Measurements from ENCODE around the gene TUBB2A. TPM values are rescaled to one million over a fixed set of nuclear protein-coding genes. Genes with fewer than 3 reads are reported as not detected.
"Not testable (repeated sequence)": the region's sequence is repeated elsewhere in the genome, so short reads cannot be mapped to it uniquely, and the experiment has no call there.

Gene TUBB2A
- total RNA-seq, 2 donors from 2014 or later, result 1.8 to 3.8 TPM

GRCh38 chr6:3190056-3190455 lies 32.7 kb upstream of the TUBB2A start:
- H3K36me3 Mint-ChIP-seq, result no peaks in the 10 kb centered on the region
- ATAC-seq (no peak), DNase-seq (ENCODE audit: low spot score in 2 of 2) (no peak)
- H3K9me3 Mint-ChIP-seq, result no peaks in the 10 kb centered on the region
- H3K27ac Mint-ChIP-seq, result no peak overlapping the region

GRCh38 chr6:3189192-3189591 lies 31.8 kb upstream of the TUBB2A start:
- ATAC-seq; H3K27ac Mint-ChIP-seq; H3K9me3 Mint-ChIP-seq; H3K36me3 Mint-ChIP-seq; DNase-seq (ENCODE audit: low spot score in 2 of 2): not testable (repeated sequence)

- Mint-ChIP-seq H3K9me3 (no peaks in the 10 kb centered on the region), H3K27ac (no peak overlapping the region), H3K36me3 (no peaks in the 10 kb centered on the region)
- no peak for DNase-seq (ENCODE audit: low spot score in 2 of 2)
- no peak for ATAC-seq
Observed at GRCh38 chr6:3188262-3188661, 30.9 kb upstream of the TUBB2A start.

DNA sequence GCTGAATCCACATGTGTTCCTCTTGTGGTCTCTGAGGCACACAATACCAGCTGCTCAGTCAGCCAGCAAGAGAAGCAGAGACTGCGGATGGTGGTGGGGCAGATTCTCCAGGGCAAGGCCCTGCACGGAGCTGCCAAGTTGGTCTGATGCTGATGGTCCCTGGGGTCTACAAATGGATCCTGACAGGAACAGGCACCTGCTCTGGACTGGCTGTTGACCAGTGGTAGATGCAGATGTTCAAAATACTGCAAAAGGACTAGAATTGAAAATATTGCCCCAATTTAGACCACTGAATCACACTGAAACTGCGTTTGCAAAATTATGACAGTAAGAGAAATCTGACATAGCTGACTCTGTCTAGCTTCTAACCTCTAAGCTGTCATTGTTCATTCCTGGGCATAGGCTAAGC lies 29.6 kb upstream of the TUBB2A start:
- Mint-ChIP-seq H3K9me3 (no peaks in the 10 kb centered on the region), H3K36me3 (no peaks in the 10 kb centered on the region), H3K27ac (no peak overlapping the region)
- ATAC-seq (no peak), DNase-seq (ENCODE audit: low spot score in 2 of 2) (no peak)

DNA sequence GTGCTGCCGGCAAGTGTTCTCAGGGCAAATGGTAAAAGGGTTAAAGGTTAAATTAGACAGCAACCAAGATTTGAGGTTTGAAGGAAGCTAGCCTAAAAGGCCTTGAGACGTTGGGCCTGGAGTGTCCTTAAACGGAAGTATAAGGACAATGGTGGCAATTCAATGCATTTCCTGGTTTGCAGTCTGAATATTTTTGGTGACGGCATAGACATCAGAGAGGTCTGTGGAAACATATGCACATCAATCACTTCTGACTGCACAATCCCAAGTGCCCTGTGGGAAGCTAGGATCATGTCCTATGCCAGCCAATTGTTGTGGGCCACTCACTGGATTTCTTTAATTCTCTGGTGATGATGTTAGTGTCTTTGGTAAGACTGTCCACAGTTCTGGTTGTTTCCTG lies 25.7 kb upstream of the TUBB2A start:
- no peak for ATAC-seq
- Mint-ChIP-seq H3K9me3 (no peaks in the 10 kb centered on the region), H3K27ac (no peak overlapping the region), H3K36me3 (no peaks in the 10 kb centered on the region)
- no peak for DNase-seq (ENCODE audit: low spot score in 2 of 2)

GRCh38 chr6:3181105-3181504 lies 23.8 kb upstream of the TUBB2A start:
- Mint-ChIP-seq H3K27ac (no peak overlapping the region), H3K36me3 (no peaks in the 10 kb centered on the region)

DNA sequence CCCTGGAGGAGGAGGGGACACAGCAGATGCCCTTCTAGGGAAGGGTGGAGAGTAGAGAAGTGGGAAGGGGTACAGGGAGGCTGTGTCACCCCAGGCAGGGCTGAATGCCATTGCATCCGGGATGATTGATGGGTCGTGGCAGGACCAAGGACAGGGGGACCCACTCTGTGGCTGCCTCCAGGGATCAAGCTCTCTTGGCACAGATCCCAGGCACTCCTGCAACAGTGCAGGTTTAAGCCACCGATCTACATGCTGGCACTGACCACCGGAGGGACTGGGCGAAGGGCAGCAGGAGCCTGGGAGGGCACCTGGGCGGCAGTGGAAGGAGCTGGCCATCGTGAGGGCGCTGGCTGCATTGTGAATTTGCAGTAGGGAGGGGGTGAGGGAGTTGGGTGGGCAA lies 22.6 kb upstream of the TUBB2A start:
- ATAC-seq; DNase-seq (ENCODE audit: low spot score in 2 of 2); H3K36me3 Mint-ChIP-seq; H3K27ac Mint-ChIP-seq; H3K9me3 Mint-ChIP-seq: not testable (repeated sequence)

More at GRCh38 chr6:3181105-3181504, 23.8 kb upstream of the TUBB2A start:
- ATAC-seq (no peak), DNase-seq (ENCODE audit: low spot score in 2 of 2) (no peak)
- H3K9me3 Mint-ChIP-seq, result no peaks in the 10 kb centered on the region

DNA sequence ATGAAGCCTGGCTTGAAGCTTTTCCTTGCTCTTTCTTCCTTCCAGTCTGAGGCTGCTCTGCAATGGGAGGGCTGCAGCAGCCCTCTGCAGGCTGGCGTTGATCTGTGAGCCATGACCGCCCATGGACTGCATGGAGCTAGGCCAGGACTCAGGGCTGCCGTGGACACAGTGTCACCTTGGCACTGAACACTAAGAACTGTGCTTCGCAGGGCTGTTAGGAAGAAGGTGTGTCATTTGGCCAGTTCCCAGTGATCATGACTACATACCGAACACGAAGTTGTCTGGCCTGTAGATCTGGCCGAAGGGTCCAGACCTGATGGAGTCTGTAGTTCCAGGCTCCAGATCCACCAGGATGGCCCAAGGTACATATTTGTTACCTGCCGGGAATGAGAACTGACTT lies 21.3 kb upstream of the TUBB2A start:
- H3K9me3 Mint-ChIP-seq; ATAC-seq; DNase-seq (ENCODE audit: low spot score in 2 of 2); H3K27ac Mint-ChIP-seq; H3K36me3 Mint-ChIP-seq: not testable (repeated sequence)

DNA sequence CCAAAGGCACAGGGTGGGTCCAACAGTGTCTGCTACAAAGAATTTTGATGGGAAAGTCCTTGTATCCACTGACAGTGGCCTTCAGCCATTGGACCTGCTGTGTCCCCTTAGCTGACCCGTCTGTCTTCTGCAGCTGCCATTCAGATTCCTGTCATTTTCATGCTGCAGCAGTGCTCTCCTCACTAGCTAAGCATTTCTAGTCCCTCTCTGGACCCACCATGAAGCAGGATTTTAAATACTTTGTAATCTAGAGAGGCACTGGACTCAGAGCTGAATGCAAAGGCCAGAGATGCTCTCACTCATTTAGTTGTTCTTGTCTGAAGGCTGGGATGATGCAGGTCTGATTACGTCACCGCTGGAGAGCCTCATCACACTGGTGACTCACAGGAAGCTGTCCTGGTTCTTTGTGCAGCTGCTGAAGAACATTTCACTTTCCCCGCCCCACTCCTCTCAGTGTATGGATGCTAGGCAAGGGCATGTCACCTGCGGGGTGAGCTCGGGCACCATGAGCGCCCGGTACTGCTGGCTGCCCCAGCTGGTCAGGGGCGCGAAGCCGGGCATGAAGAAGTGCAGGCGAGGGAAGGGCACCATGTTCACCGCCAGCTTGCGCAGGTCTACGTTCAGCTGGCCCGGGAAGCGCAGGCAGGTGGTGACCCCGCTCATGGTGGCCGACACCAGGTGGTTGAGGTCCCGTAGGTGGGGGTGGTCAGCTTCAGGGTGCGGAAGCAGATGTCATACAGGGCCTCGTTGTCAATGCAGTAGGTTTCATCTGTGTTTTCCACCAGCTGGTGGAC lies 19.4 kb upstream of the TUBB2A start:
- Mint-ChIP-seq H3K9me3 (no peaks in the 10 kb centered on the region), H3K36me3 (no peaks in the 10 kb centered on the region), H3K27ac (no peak overlapping the region)
- DNase-seq (ENCODE audit: low spot score in 2 of 2) (no peak), ATAC-seq (peak; percentile 82 to 88)

- Mint-ChIP-seq H3K27ac (no peak overlapping the region), H3K9me3 (no peaks in the 10 kb centered on the region), H3K36me3 (no peaks in the 10 kb centered on the region)
- DNase-seq (ENCODE audit: low spot score in 2 of 2), result no peak
- no peak for ATAC-seq
Observed at GRCh38 chr6:3175715-3176402, 18.5 kb upstream of the TUBB2A start.

DNA sequence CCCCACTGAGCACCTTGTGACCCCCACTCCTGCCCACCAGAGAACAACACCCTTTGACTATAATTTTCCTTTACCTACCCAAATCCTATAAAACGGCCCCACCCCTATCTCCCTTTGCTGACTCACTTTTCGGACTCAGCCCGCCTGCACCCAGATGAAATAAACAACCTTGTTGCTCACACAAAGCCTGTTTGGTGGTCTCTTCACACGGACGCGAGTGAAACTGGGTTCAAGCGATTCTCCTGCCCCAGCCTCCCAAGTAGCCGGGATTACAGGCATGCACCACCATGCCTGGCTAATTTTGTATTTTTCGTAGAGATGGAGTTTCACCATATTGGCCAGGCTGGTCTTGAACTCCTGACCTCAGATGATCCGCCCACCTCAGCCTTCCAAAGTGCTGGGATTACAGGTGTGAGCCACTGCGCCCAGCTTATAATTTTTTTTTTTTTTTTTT lies 16.3 kb upstream of the TUBB2A start:
- DNase-seq (ENCODE audit: low spot score in 2 of 2); H3K36me3 Mint-ChIP-seq; ATAC-seq; H3K9me3 Mint-ChIP-seq: not testable (repeated sequence)
- peak overlapping the region in 1 of 2 donors; percentile 46 for H3K27ac Mint-ChIP-seq

- not testable (repeated sequence) for H3K27ac Mint-ChIP-seq; DNase-seq (ENCODE audit: low spot score in 2 of 2); H3K9me3 Mint-ChIP-seq; H3K36me3 Mint-ChIP-seq; ATAC-seq
Observed at GRCh38 chr6:3172789-3173188, 15.4 kb upstream of the TUBB2A start.

DNA sequence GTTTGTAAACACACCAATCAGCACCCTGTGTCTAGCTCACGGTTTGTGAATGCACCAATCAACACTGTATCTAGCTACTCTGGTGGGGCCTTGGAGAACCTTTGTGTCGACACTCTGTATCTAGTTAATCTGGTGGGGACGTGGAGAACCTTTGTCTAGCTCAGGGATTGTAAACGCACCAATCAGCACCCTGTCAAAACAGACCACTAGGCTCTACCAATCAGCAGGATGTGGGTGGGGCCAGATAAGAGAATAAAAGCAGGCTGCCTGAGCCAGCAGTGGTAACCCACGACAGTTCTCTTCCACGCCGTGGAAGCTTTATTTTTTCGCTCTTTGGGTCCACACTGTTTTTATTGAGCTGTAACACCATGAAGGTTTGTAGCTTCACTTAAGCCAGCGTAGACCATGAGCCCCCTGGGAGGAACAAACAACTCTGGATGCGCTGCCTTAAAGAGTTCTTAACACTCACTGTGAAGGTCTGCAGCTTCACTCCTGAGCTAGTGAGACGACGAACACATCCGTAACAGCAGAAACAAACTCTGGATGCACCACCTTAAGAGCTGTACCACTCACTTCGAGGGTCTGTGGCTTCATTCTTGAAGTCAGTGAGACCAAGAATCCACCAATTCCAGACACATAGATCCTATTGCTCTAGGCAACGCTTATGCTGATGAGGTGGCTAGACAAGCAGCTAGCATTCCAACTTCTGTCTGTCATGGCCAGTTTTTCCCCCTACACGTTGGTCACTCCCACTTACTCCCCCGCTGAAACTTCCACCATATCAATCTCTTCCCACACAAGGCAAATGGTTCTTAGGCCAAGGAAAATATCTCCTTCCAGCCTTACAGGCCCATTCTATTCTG lies 14.2 kb upstream of the TUBB2A start:
- H3K9me3 Mint-ChIP-seq, result not testable (repeated sequence)

DNA sequence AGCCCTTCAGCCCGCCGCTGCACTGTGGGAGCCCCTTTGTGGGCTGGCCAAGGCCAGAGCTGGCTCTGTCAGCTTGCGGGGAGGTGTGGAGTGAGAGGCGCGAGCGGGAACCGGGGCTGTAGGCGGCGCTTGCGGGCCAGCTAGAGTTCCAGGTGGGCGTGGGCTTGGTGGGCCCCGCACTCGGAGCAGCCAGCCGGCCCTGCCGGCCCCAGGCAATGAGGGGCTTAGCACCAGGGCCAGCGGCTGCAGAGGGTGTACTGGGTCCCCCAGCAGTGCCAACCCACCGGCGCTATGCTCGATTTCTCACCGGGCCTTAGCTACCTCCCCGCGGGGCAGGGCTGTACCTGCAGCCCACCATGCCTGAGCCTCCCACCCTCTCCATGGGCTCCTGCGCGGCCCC lies 13.3 kb upstream of the TUBB2A start:
- not testable (repeated sequence) for H3K27ac Mint-ChIP-seq; DNase-seq (ENCODE audit: low spot score in 2 of 2); ATAC-seq; H3K9me3 Mint-ChIP-seq; H3K36me3 Mint-ChIP-seq

More for the DNA sequence above, 14.2 kb upstream of the TUBB2A start:
- not testable (repeated sequence) for DNase-seq (ENCODE audit: low spot score in 2 of 2); ATAC-seq; H3K36me3 Mint-ChIP-seq; H3K27ac Mint-ChIP-seq

- DNase-seq (ENCODE audit: low spot score in 2 of 2); H3K9me3 Mint-ChIP-seq; H3K27ac Mint-ChIP-seq; ATAC-seq; H3K36me3 Mint-ChIP-seq: not testable (repeated sequence)
Observed at GRCh38 chr6:3168046-3168445, 10.7 kb upstream of the TUBB2A start.

DNA sequence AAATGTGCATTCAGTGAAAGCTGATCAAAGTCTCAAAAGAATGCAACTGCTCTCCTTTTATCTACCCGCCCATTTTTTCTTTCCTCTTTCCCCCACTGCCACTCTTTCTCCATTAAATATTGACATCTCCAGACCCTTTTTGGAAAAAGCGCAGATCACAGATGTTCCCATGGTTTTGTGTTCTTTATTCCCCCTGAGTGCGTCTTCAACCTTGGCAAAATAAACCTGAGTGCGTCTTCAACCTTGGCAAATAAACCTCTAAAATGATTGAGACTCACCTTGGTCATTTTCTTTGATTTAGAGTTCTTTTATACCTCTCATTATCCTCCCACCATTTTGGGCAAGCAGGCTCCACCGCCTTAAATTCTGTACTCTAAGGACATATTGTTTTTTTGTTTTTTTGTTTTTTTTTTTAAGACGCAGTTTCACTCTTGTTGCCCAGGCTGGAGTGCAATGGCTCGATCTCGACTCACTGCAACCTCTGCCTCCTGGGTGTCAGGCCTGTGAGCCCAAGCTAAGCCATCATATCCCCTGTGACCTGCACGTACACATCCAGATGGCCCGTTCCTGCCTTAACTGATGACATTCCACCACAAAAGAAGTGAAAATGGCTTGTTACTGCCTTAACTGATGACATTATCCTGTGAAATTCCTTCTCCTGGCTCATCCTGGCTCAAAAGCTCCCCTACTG lies 9.3 kb upstream of the TUBB2A start:
- not testable (repeated sequence) for H3K27ac Mint-ChIP-seq; H3K36me3 Mint-ChIP-seq; H3K9me3 Mint-ChIP-seq; DNase-seq (ENCODE audit: low spot score in 2 of 2); ATAC-seq
